Body of pancreas (tissue), 4 donors: Measurements from ENCODE around the gene C1R. TPM values are rescaled to one million over a fixed set of nuclear protein-coding genes. Genes with fewer than 3 reads are reported as not detected.

Source experiments
- ATAC-seq: fragments of 150-250 bp; one replicate; pipeline ENCODE4 v1.9.1; 2016
- DNase-seq, 4 donors: peaks; one replicate each; pipeline ENCODE4 v3.0.0-alpha.2; 2019
- H3K27ac ChIP-seq, 4 donors: fragments of 200-600 bp; sonication (generic); 1 replicate in 3 of 4; 2 replicates in 1 of 4; pipeline versions ENCODE4 v1.5.1 to v1.6.1; 2016 to 2019; ENCODE audit warnings: mild to moderate bottlenecking in 1 of 4, mixed read lengths in 1 of 4, moderate library complexity in 1 of 4
- H3K27me3 ChIP-seq, 2 donors: fragments of 200-600 bp; sonication (generic); one replicate each; pipeline ENCODE4 v1.6.0; 2016; ENCODE audit warnings: mild to moderate bottlenecking in 1 of 2
- H3K36me3 ChIP-seq, 2 donors: fragments of 200-600 bp; sonication (generic); replicated peaks in 1 of 2; 2 replicates each; pipeline ENCODE4 v1.5.1; 2016; ENCODE audit warnings: low read depth in 2 of 2; ENCODE audit not compliant: insufficient read depth in 1 of 2
- H3K4me1 ChIP-seq: fragments of 200-600 bp; sonication (generic); one replicate; pipeline ENCODE4 v1.6.0; 2016
- H3K4me3 ChIP-seq, 2 donors: fragments of 200-600 bp; sonication (generic); 1 replicate in 1 of 2; 2 replicates in 1 of 2; pipeline ENCODE4 v1.5.1; 2016 to 2019
- H3K9me3 ChIP-seq, 3 donors: fragments of 200-600 bp; sonication (generic); 1 replicate in 2 of 3; 2 replicates in 1 of 3; pipeline ENCODE4 v1.5.1; 2016
- POLR2A ChIP-seq, 3 donors: fragments of 450-650 bp; IDR thresholded peaks; one replicate each; pipeline ENCODE4 v1.6.1; 2016; ENCODE audit warnings: antibody characterized with exemption in 3 of 3, mild to moderate bottlenecking in 2 of 3
- WGBS, 2 donors: methylation state at CpG; one replicate each; pipeline ENCODE4 v1.1.5; 2017; 5-methylcytosine and 5-hydroxymethylcytosine counted together
- intact Hi-C: fragments of 100-400 bp; cut with DNase I; formaldehyde crosslinking; loops from one replicate; pipeline ENCODE4 v1.15.1; 2023
- total RNA-seq, 2 donors: library from RNA; depleted of rRNA; stranded (reverse); fragments of >200 nt; gene quantifications; one replicate each; pipeline ENCODE4 v1.1.0, GENCODE V29; 2016
- TF ChIP-seq, protein P1 (sequence below), 7 experiments: fragments of 450-650 bp in 4 of 7; fragments of 200-600 bp in 3 of 7; sonication (generic) in 3 of 7; IDR thresholded peaks; one replicate each; pipeline ENCODE4 v1.5.1; 2016 to 2019; ENCODE audit warnings: antibody characterized with exemption in 7 of 7

Gene C1R
- total RNA-seq, 2 donors from 2014 or later = 113 to 133 TPM

DNA sequence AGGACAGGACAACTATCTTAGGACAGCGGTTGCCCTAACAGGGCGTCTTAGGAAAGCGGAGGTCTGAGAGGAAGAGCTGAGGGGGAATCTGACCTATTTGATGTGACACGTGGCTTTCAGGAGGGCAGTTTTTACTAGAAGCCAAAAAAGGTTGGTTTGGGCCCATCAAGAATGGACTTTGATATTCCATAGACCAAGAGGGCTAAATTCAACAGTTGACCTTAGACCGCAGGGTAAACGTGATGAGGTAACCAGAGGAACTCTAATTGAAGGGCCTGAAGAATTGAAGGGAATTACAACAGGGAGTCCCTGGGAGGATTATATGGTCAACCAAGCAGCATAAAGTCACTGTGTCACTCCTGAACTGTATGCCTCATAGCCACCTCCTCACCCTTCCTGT lies 20.2 kb downstream of the C1R start:
- Histone ChIP-seq H3K4me1 (peaks cover 27% of the 10 kb centered on the region), H3K9me3 (no peaks in the 10 kb centered on the region), H3K27ac (no peak overlapping the region), H3K27me3 (no peaks in the 10 kb centered on the region), H3K4me3 (no peak overlapping the region), H3K36me3 (no peaks in the 10 kb centered on the region)
- no peak for ATAC-seq
- DNase-seq = no peak
- intact Hi-C loops = no loop called here
- 78 to 80% methylated on average over 6 of the region's 6 CpGs for WGBS, 2 donors
- TF ChIP-seq, protein P1, sequence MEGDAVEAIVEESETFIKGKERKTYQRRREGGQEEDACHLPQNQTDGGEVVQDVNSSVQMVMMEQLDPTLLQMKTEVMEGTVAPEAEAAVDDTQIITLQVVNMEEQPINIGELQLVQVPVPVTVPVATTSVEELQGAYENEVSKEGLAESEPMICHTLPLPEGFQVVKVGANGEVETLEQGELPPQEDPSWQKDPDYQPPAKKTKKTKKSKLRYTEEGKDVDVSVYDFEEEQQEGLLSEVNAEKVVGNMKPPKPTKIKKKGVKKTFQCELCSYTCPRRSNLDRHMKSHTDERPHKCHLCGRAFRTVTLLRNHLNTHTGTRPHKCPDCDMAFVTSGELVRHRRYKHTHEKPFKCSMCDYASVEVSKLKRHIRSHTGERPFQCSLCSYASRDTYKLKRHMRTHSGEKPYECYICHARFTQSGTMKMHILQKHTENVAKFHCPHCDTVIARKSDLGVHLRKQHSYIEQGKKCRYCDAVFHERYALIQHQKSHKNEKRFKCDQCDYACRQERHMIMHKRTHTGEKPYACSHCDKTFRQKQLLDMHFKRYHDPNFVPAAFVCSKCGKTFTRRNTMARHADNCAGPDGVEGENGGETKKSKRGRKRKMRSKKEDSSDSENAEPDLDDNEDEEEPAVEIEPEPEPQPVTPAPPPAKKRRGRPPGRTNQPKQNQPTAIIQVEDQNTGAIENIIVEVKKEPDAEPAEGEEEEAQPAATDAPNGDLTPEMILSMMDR (IDR thresholded peaks at IDR 0.05) = no peak
- TF ChIP-seq POLR2A (IDR thresholded peaks at IDR 0.05) = no peak

DNA sequence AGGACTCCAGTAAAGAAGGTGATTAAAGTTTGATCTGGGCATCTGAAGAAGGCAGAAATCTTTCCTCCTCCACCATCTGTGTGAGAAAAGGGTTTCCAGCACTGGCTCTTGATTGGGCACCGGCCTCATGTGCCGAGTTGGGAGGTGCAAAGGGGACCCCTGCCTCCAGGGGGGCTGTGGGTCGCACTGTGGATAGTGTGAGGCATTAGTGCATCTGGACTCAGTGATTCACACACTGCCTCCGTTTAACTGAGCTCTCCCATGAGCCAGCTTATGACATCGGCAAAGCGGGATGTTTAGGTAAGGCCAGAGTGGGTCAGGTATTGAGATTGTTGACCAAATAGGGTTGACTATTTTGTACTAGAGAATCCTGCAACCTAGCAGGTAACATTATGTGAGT lies 22.9 kb downstream of the C1R start:
- ATAC-seq (no peak), DNase-seq (no peak)
- Histone ChIP-seq H3K27ac (peak overlapping the region; percentile 34 to 85 (median 67)), H3K36me3 (no peaks in the 10 kb centered on the region), H3K4me1 (peaks cover 27% of the 10 kb centered on the region), H3K9me3 (no peaks in the 10 kb centered on the region), H3K27me3 (no peaks in the 10 kb centered on the region), H3K4me3 (no peak overlapping the region)
- TF ChIP-seq, protein P1 (IDR thresholded peaks at IDR 0.05) = no peak
- TF ChIP-seq POLR2A (IDR thresholded peaks at IDR 0.05) = no peak
- intact Hi-C loops = no loop called here
- whole genome bisulfite sequencing, 2 donors = 72 to 78% methylated on average over 6 of the region's 6 CpGs

DNA sequence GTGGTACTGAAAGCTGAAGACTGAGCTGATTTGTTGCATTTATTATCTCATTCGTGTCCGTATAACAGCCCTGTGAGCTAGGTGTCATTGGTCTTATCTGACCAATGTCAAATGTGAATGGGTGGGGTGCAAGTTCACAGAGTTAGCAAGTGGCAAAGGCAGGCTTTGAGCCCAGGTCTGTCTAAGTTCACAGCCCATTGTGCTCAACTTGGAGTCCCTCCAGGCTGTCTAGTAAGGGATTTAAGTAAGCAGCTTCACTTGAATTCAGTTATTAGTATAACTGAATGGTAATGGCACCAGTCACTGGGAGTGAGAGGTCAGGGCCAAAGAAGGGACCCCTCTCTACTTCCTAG lies 23.3 kb downstream of the C1R start:
- ATAC-seq (no peak), DNase-seq (peak in 1 of 4 donors; percentile 22)
- H3K36me3 ChIP-seq = no peaks in the 10 kb centered on the region
- H3K9me3 ChIP-seq = no peaks in the 10 kb centered on the region
- no peak overlapping the region for H3K4me3 ChIP-seq
- 36 to 47% methylated on average over 2 of the region's 2 CpGs for WGBS, 2 donors
- intact Hi-C loops = no loop called here
- peak overlapping the region; percentile 34 to 85 (median 67) for H3K27ac ChIP-seq
- peaks cover 27% of the 10 kb centered on the region for H3K4me1 ChIP-seq
- TF ChIP-seq, protein P1 (IDR thresholded peaks at IDR 0.05) = no peak
- TF ChIP-seq POLR2A (IDR thresholded peaks at IDR 0.05) = no peak
- no peaks in the 10 kb centered on the region for H3K27me3 ChIP-seq

DNA sequence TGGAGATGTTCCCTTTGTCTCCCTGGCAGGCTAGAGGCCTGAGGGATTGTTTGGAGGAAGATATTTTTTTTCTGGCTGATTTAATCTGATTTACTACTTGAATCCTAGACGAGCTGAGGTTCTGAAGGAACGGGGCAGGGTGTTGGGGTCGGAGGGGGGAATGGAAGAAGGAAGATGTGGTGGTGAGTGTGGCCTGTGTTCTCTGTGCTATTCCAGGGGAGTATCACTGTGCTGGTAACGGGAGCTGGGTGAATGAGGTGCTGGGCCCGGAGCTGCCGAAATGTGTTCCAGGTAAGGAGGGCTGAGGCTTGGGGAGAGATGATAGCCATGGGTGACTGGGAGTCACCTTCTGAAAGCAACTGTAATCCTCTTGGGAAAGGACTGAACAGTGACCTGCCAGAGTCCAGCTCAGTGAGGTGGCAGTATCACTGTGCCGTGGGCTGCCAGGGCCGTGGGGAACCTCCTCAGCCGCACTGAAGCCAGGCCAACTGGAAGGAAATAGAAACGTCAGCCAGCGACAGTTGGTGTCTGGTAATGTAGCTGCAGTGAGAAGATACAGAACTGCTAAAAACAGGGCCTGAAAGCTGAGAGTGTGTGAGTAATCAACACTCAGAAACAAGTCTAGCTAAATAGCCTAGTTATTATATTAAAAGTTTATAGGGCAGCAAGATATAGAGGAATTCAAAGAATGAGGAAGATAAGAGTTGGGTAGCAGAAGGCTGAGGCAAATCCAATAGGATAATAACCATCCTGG lies 23.8 kb downstream of the C1R start:
- H3K4me3 ChIP-seq = no peak overlapping the region
- no peaks in the 10 kb centered on the region for H3K9me3 ChIP-seq
- H3K27ac ChIP-seq = peak overlapping the region; percentile 41 to 85 (median 67)
- WGBS, 2 donors = 51 to 57% methylated on average over 10 to 11 of the region's 11 CpGs
- H3K27me3 ChIP-seq = no peaks in the 10 kb centered on the region
- no peak for TF ChIP-seq POLR2A (IDR thresholded peaks at IDR 0.05)
- TF ChIP-seq, protein P1 (IDR thresholded peaks at IDR 0.05) = no peak
- peak in 1 of 4 donors; percentile 30 for DNase-seq
- intact Hi-C loops = no loop called here
- peaks cover 27% of the 10 kb centered on the region for H3K4me1 ChIP-seq
- ATAC-seq = peak; percentile 84
- no peaks in the 10 kb centered on the region for H3K36me3 ChIP-seq

DNA sequence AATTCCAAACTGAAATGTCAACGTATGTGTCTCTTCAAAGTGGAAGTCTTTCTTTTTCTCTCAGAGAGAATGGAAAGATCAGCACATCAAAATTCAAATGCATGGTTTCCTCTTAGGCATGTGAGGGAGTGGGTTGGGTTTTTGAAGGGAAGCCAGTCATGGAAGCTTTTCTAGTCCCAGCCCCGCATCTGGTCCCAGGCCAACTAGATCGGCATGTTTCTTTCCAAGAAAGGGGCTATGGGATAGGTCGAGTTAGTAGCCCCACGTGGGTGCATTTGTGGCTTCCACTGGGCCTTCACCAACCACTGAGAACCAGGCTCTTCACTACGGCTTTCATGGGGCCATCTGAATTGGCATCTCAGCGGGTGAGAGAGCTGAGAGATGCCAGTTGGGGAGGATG lies 25.1 kb downstream of the C1R start:
- intact Hi-C loops = no loop called here
- no peak for TF ChIP-seq POLR2A (IDR thresholded peaks at IDR 0.05)
- TF ChIP-seq, protein P1 (IDR thresholded peaks at IDR 0.05) = no peak
- 64 to 72% methylated on average over 6 to 7 of the region's 7 CpGs for WGBS, 2 donors
- H3K27ac ChIP-seq = peak overlapping the region in 3 of 4 donors; percentile 65 to 85 (median 69)
- H3K27me3 ChIP-seq = no peaks in the 10 kb centered on the region
- no peak for ATAC-seq
- peaks cover 27% of the 10 kb centered on the region for H3K4me1 ChIP-seq
- H3K36me3 ChIP-seq = no peaks in the 10 kb centered on the region
- H3K9me3 ChIP-seq = no peaks in the 10 kb centered on the region
- no peak overlapping the region for H3K4me3 ChIP-seq
- DNase-seq = no peak
